ENCODE measurements around the gene HIBADH.
"Not testable (repeated sequence)": the region's sequence is repeated elsewhere in the genome, so short reads cannot be mapped to it uniquely, and the experiment has no call there.

DNA sequence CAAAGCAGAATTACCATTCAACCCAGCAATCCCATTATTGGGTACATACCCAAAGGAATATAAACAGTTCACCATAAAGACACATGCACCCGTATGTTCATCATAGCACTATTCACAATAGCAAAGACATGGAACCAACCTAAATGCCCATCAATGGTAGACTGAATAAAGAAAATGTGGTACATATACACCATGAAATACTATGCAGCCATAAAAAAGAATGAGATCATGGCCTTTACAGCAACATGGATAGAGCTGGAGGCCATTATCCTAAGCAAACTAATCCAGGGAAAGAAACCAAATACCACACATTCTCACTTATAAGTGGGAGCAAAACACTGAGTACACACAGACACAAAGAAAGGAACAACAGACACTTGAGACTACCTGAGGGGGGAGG is 23.6 kb downstream of the HIBADH start:
- not testable (repeated sequence) for TF ChIP-seq ARNT (IDR thresholded peaks at IDR 0.05); FOXM1 (IDR thresholded peaks at IDR 0.05; ENCODE audit: borderline replicate concordance); L3MBTL2 (conservative IDR thresholded peaks at IDR 0.05); SP1 (IDR thresholded peaks at IDR 0.05); BHLHE40 (IDR thresholded peaks at IDR 0.05; ENCODE audit: borderline replicate concordance)
